Measurements from ENCODE around the gene PLXNB2. TPM values are rescaled to one million over a fixed set of nuclear protein-coding genes. Genes with fewer than 3 reads are reported as not detected.
"Not testable (repeated sequence)": the region's sequence is repeated elsewhere in the genome, so short reads cannot be mapped to it uniquely, and the experiment has no call there.

The PLXNB2 gene
- total RNA-seq: 18.3 and 20.8 TPM in 2 replicates

DNA sequence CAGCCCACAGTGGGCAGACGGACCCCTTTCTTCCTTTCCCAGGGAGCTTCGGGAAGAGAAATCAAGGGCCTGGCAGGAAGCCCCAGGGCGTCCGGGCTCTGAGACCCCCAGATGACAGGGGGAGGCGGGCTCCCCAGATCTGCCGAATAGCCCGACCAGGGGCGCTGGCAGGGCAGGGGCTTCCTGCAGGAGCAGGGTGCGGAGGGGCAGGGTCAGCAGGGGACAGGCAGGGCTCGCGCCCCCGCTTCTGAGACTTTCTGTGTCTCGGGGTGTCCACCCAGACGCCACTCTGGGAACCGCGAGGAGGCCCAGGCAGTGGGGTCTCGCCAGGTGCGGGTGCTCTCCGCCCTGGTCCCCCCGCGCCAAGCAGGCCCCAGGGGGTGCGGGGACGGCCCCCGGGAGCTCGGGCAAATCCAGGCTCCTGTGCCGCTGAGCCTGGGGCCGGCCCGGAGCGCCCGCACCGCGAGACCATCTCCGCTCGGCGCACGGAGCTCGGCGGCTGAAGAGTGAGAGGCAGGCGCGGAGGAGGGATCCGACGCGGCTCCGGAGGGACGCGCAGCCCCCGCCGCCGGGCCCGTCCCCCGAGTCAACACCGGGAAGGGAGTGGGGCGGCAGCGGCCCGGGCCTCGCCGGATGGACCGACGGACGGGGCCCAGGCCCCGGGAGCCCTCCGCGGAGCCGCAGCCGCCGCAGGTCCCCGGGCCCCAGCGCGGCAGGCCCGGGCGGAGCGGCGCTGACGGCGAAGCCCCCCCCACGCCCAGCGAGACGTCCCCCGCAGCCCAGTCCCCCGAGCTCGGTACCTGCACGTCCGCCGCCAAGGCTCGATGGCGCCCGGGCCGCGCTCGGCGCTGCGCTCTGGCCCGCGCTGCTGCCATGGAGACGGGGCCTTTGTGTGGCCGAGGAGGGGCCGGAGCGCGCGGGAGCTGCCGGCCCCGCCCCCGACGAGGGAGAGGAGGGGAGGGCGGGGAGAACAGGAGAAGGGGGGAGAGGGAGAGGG is at the start of gene PLXNB2:
Gene PLXNB2 (minus strand): TSS at position 894 of the 997 bp plus-strand sequence. CDS start 17,062 bp downstream, outside the sequence.
- intact Hi-C loops (cut with micrococcal nuclease): loop anchor here (5.0 kb wide), 1 partner anchor 35 kb away; the partner anchor contains the start of gene MAPK11

GRCh38 chr22:50357222-50357621 is 49.8 kb upstream of the PLXNB2 start:
- intact Hi-C loops (cut with micrococcal nuclease): no loop called here

- intact Hi-C loops (cut with micrococcal nuclease): no loop called here
These were observed 48.7 kb upstream of the PLXNB2 start for GRCh38 chr22:50356186-50356585.

DNA sequence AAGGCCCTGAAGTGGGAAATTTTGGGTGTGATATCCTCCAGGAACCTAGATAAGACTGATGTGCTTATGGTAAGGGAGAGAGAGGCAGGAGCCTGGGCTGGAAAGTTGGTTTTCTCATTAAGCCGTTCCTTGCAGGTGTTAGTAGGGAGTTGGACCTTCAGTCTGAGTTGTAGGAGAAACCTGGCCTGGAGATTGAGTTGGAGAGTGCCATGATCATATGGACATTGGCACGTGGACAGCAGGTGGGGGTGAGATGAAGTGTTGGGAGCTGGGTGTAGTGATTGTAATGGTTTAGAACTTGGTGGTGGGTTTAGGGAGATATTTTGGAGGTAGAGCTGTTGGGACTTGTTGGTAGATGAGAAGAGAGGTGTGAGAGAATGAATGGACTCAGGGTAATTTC is 40.6 kb upstream of the PLXNB2 start:
- intact Hi-C loops (cut with micrococcal nuclease): no loop called here

GRCh38 chr22:50347157-50347556 is 39.7 kb upstream of the PLXNB2 start:
- intact Hi-C loops (cut with micrococcal nuclease): no loop called here

GRCh38 chr22:50346470-50346869 is 39.0 kb upstream of the PLXNB2 start:
- intact Hi-C loops (cut with micrococcal nuclease): no loop called here

- intact Hi-C loops (cut with micrococcal nuclease): loop anchor here (1.0 to 5.0 kb wide), 3 partner anchors 98 to 163 kb away; partner anchors contain the start of genes LMF2 and TUBGCP6
These were observed 36.1 kb upstream of the PLXNB2 start for GRCh38 chr22:50343541-50343935.

DNA sequence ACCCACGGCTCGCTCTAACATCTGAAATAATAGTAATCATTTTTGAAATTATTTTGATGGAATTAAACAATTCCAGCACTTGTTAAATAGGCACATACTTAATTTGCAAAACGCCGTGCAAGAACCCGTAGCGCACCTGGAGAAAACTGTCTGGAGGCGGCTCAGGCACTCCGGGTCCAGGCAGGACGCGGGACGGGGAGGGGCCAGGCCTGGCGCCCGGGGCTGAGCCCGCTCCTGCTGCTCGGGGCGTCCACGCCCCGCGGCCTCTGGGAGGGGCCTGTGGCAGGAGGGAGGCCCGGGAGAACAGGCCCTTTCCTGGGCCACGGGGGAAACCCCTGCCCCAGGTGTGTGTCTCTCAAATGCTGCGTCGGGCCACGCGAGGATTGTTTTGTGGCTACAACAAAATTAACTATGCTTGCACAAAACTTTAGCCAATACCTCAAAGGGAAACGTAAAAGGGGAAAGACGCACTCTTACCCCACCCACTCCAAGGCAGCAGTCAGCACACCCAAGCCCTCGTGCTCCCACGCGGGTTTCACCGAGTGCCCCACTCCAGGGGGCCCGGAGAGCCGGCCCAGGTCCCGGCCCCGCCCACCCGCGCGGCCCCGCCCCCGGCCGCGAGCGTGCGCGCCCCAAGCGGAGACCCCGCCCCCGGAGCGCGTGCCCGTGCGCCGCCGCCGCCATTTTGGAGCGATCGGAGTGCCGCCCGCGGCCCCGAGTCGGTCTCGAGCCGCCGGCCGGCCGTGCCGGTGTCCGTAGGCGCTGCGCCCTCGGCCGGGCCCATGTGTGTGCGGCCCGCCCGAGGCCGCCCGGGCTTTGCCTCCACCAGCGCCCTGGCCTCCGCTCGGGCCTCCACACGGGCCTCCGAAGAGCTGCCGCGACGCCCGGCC is 35.5 kb upstream of the PLXNB2 start, which contains the start of gene PPP6R2:
Gene PPP6R2 (plus strand): TSS at position 677 of the 890 bp plus-strand sequence. CDS start 50,582 bp downstream, outside the sequence.
- intact Hi-C loops (cut with micrococcal nuclease): loop anchor here (1.0 to 5.0 kb wide), 10 partner anchors 16 to 383 kb away; partner anchors contain the start of genes DENND6B, LMF2, PIM3 and TUBGCP6

- intact Hi-C loops (cut with micrococcal nuclease): loop anchor here (1.0 to 5.0 kb wide), 9 partner anchors 15 to 382 kb away; partner anchors contain the start of genes DENND6B, LMF2 and PIM3
These were observed 34.7 kb upstream of the PLXNB2 start for GRCh38 chr22:50341977-50342650.

- intact Hi-C loops (cut with micrococcal nuclease): loop anchor here (5.0 kb wide), 1 partner anchor 132 kb away; no protein-coding TSS in a partner anchor
These were observed 32.8 kb upstream of the PLXNB2 start for GRCh38 chr22:50339945-50340879.

- intact Hi-C loops (cut with micrococcal nuclease): no loop called here
These were observed 31.5 kb upstream of the PLXNB2 start for GRCh38 chr22:50338860-50339462.

DNA sequence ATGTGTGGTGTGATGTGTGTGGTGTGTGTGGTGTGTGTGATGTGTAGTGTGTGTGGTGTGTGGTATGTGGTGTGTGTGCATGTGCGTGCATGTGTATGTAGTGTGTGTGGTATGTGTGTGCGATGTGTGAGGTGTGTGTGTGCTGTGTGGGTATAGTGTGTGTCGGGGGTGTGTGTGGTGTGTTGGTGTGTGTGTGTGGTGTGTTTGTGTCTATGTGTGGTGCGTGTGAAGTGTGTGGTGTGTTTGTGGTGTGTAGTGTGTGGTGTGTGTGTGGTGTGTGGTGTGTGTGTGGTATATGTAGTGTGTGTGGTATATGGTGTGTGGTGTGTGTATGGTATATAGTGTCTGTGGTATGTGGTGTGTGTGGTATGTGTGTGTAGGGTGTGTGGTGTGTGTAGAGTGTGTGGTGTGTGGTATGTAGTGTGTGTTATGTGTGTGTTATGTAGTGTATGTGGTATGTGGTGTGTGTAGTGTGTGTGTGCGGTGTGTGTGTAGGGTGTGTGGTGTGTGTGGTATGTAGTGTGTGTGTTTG is 30.7 kb upstream of the PLXNB2 start:
- intact Hi-C loops (cut with micrococcal nuclease): no loop called here

GRCh38 chr22:50337262-50338041 is 30.0 kb upstream of the PLXNB2 start:
- intact Hi-C loops (cut with micrococcal nuclease): no loop called here

DNA sequence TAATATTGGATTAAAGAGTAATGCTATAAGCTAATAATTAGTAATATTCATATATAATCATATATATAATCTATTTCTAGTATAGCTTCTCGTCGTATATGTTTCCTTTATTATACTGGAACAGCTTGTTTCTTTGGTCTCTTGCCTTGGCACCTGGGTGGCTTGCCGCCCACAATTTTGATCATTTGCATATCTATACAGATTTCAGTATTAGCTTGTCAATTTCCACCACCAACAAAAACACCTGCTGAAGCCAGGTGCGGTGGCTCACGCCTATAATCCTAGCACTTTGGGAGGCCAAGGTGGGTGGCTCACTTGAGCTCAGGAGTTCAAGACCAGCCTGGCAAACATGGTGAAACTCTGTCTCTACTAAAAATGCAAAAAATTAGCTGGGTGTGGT is 27.0 kb upstream of the PLXNB2 start:
- intact Hi-C loops (cut with micrococcal nuclease): not testable (repeated sequence)

- intact Hi-C loops (cut with micrococcal nuclease): loop anchor here (5.0 kb wide), 1 partner anchor 182 kb away; no protein-coding TSS in a partner anchor
These were observed 21.8 kb upstream of the PLXNB2 start for GRCh38 chr22:50329236-50329635.

DNA sequence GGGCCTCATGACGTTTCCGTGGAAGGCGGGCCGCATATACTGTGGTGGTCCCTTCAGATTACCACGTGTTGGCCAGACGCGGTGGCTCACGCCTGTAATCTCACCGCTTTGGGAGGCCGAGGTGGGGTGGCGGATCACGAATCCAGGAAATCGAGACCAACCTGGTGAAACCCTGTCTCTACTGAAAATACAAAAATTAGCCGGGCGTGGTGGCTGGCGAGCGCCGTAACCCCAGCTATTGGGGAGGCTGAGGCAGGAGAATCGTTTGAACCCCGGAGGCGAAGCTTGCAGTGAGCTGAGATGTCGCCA is 20.2 kb upstream of the PLXNB2 start:
- intact Hi-C loops (cut with micrococcal nuclease): loop anchor here (1.0 to 5.0 kb wide), 4 partner anchors 15 to 180 kb away; partner anchors contain the start of gene MAPK11

GRCh38 chr22:50326956-50327710 is 19.7 kb upstream of the PLXNB2 start, which contains the start of gene DENND6B:
TSS of gene DENND6B (minus strand) at chr22:50327012. CDS start at chr22:50326988, 24 bp downstream.
- intact Hi-C loops (cut with micrococcal nuclease): loop anchor here (1.0 to 5.0 kb wide), 4 partner anchors 15 to 180 kb away; partner anchors contain the start of gene MAPK11

All from T-helper 1 cell treated with Interleukin-12 subunit alpha and Interleukin-12 subunit beta and Interleukin-4 antibody, amounts not matched to agents 30 ng/mL and 1 ng/mL, for 36 hours (primary cell).